SK-N-SH (cell line): Measurements from ENCODE around the gene RAD51B. TPM values are rescaled to one million over a fixed set of nuclear protein-coding genes. Genes with fewer than 3 reads are reported as not detected.

ENCODE experiments used
- CTCF ChIA-PET: fragments of 300-600, 350-600 bp; formaldehyde crosslinking; extraction: SDS; loops from one replicate; lab custom pipeline; 2021; lab: Yijun Ruan, JAX
- POLR2A ChIA-PET: fragments of 350-600 bp; sonication (Branson Sonifier 250); formaldehyde crosslinking; extraction: SDS; loops from one replicate; lab custom pipeline; 2020; ENCODE audit warnings: antibody characterized with exemption, inconsistent platforms; lab: Yijun Ruan, JAX
- DNase-seq: peaks from one replicate; pipeline ENCODE4 v3.0.0; 2012
- H2AFZ ChIP-seq: fragments of 200-600 bp; sonication (generic); 2 replicates; pipeline ENCODE4 v1.8.1; 2016; ENCODE audit warnings: antibody characterized with exemption, mild to moderate bottlenecking, low read depth
- H3F3A ChIP-seq: fragments of 200-600 bp; sonication (generic); replicated peaks from 2 replicates; pipeline ENCODE3; 2016; ENCODE audit warnings: antibody characterized with exemption, mild to moderate bottlenecking; ENCODE audit not compliant: insufficient read depth
- H3K27ac ChIP-seq, 2 experiments: fragments of 200-500 bp in 1 of 2; fragments of 200-600 bp in 1 of 2; sonication (Bioruptor generic) in 1 of 2; sonication (generic), shearing (Covaris generic) in 1 of 2; 2 replicates each; pipeline versions ENCODE4 v1.5.1 to v1.6.1; 2014 to 2016; ENCODE audit warnings: low read depth in 2 of 2, inconsistent platforms in 1 of 2, low read length in 1 of 2, mild to moderate bottlenecking in 1 of 2, mixed read lengths in 1 of 2
- H3K27me3 ChIP-seq: fragments of 200-600 bp; sonication (generic), shearing (Covaris generic); 2 replicates; pipeline ENCODE4 v1.6.1; 2016; ENCODE audit warnings: mixed run types; ENCODE audit not compliant: insufficient read depth
- H3K36me3 ChIP-seq, 2 experiments: fragments of 200-500 bp in 1 of 2; fragments of 200-600 bp in 1 of 2; sonication (Bioruptor generic) in 1 of 2; sonication (generic) in 1 of 2; replicated peaks in 1 of 2; 2 replicates each; pipeline versions ENCODE3 to v1.5.1; 2014 to 2016; ENCODE audit warnings: low read length in 1 of 2, mild to moderate bottlenecking in 1 of 2; ENCODE audit not compliant: insufficient read depth in 2 of 2, control insufficient read depth in 1 of 2
- H3K4me1 ChIP-seq, 2 experiments: fragments of 200-500 bp in 1 of 2; fragments of 200-600 bp in 1 of 2; sonication (Bioruptor generic) in 1 of 2; sonication (generic), shearing (Covaris generic) in 1 of 2; 2 replicates each; pipeline versions ENCODE4 v1.5.1 to v1.6.1; 2014 to 2016; ENCODE audit warnings: low read depth in 1 of 2, low read length in 1 of 2, mixed run types in 1 of 2; ENCODE audit not compliant: insufficient read depth in 2 of 2, control insufficient read depth in 1 of 2
- H3K4me2 ChIP-seq: fragments of 200-600 bp; sonication (generic), shearing (Covaris generic); 2 replicates; pipeline ENCODE4 v1.6.1; 2017; ENCODE audit warnings: mixed run types
- H3K4me3 ChIP-seq, 2 experiments: fragments of 200-500 bp in 1 of 2; fragments of 200-600 bp in 1 of 2; sonication (Bioruptor generic) in 1 of 2; sonication (generic), shearing (Covaris generic) in 1 of 2; 2 replicates each; pipeline versions ENCODE4 v1.5.1 to v1.8.1; 2014 to 2016; ENCODE audit warnings: low read depth in 2 of 2, inconsistent platforms in 1 of 2, low read length in 1 of 2, mild to moderate bottlenecking in 1 of 2, mixed read lengths in 1 of 2, moderate library complexity in 1 of 2
- H3K79me2 ChIP-seq: fragments of 200-600 bp; sonication (generic); 2 replicates; pipeline ENCODE4 v1.8.1; 2017; ENCODE audit warnings: mild to moderate bottlenecking; ENCODE audit not compliant: insufficient read depth
- H3K9ac ChIP-seq: fragments of 200-600 bp; sonication (generic); 2 replicates; pipeline ENCODE4 v1.6.1; 2017; ENCODE audit warnings: mixed run types
- H3K9me2 ChIP-seq: fragments of 200-600 bp; sonication (generic); 2 replicates; pipeline ENCODE4 v1.6.1; 2017; ENCODE audit warnings: mixed run types
- H3K9me3 ChIP-seq: fragments of 200-600 bp; sonication (generic); 2 replicates; pipeline ENCODE4 v1.6.1; 2017; ENCODE audit warnings: mixed run types, mild to moderate bottlenecking, moderate library complexity
- H4K20me1 ChIP-seq: fragments of 200-600 bp; sonication (generic); 2 replicates; pipeline ENCODE4 v1.6.1; 2017; ENCODE audit warnings: mild to moderate bottlenecking, mixed run types; ENCODE audit not compliant: insufficient read depth
- CTCF ChIP-seq: fragments of 200-600 bp; sonication (generic); IDR thresholded peaks from 2 replicates; pipeline ENCODE4 v1.6.1; 2017; ENCODE audit warnings: antibody characterized with exemption, mild to moderate bottlenecking, moderate library complexity
- EZH2phosphoT487 ChIP-seq: fragments of 200-600 bp; sonication (generic); IDR thresholded peaks from 2 replicates; pipeline ENCODE4 v1.6.1; 2017; ENCODE audit warnings: low read depth, mixed run types, mild to moderate bottlenecking, antibody characterized with exemption, moderate library complexity, borderline replicate concordance
- FOSL2 ChIP-seq: IDR thresholded peaks from 2 replicates; pipeline ENCODE4 v1.4.0; 2012; ENCODE audit warnings: low read depth, mild to moderate bottlenecking, moderate library complexity, borderline replicate concordance
- FOXJ3 ChIP-seq: sonication (generic); formaldehyde crosslinking; IDR thresholded peaks from 2 replicates; pipeline ENCODE4 v1.5.1; 2020; ENCODE audit warnings: mild to moderate bottlenecking, missing genetic modification reagents
- MAX ChIP-seq: IDR thresholded peaks from 2 replicates; pipeline ENCODE4 v1.4.0; 2012; ENCODE audit warnings: low read depth
- MXI1 ChIP-seq: IDR thresholded peaks from 2 replicates; pipeline ENCODE4 v1.6.1; 2012; ENCODE audit warnings: mild to moderate bottlenecking, low read depth, low read length, improper control_type of control experiment
- POLR2AphosphoS5 ChIP-seq: IDR thresholded peaks from 2 replicates; pipeline ENCODE4 v1.6.1; 2012; ENCODE audit warnings: low read depth, low read length
- RCOR1 ChIP-seq: fragments of 150-350 bp; IDR thresholded peaks from 2 replicates; pipeline ENCODE4 v1.6.1; 2017; ENCODE audit warnings: antibody characterized with exemption, low read length
- REST ChIP-seq: IDR thresholded peaks from 2 replicates; pipeline ENCODE4 v1.6.1; 2012; ENCODE audit warnings: mild to moderate bottlenecking, low read depth, low read length, moderate library complexity
- RXRA ChIP-seq: IDR thresholded peaks from 2 replicates; pipeline ENCODE4 v1.4.0; 2012; ENCODE audit warnings: low read depth, mild to moderate bottlenecking, borderline replicate concordance
- SIN3A ChIP-seq: IDR thresholded peaks from 2 replicates; pipeline ENCODE4 v1.6.1; 2012; ENCODE audit warnings: low read depth, mild to moderate bottlenecking, low read length, moderate library complexity, borderline replicate concordance
- SMC3 ChIP-seq: IDR thresholded peaks from 2 replicates; pipeline ENCODE4 v1.6.1; 2012; ENCODE audit warnings: low read depth, low read length, improper control_type of control experiment
- TAF1 ChIP-seq: IDR thresholded peaks from 2 replicates; pipeline ENCODE4 v1.6.1; 2012; ENCODE audit warnings: low read depth, mild to moderate bottlenecking, low read length, moderate library complexity, borderline replicate concordance
- TCF12 ChIP-seq: IDR thresholded peaks from 2 replicates; pipeline ENCODE4 v1.4.0; 2012
- USF1 ChIP-seq: IDR thresholded peaks from 2 replicates; pipeline ENCODE4 v1.4.0; 2012; ENCODE audit warnings: low read depth, borderline replicate concordance
- USF2 ChIP-seq: fragments of 150-350 bp; IDR thresholded peaks from 2 replicates; pipeline ENCODE4 v1.6.1; 2017; ENCODE audit warnings: antibody characterized with exemption, low read length, low read depth, borderline replicate concordance
- ZBTB33 ChIP-seq: IDR thresholded peaks from 2 replicates; pipeline ENCODE4 v1.4.0; 2012; ENCODE audit warnings: low read depth, borderline replicate concordance
- WGBS: methylation state at CpG from one replicate; pipeline ENCODE4 v1.1.6; 2017; ENCODE audit warnings: low lambda C conversion rate; 5-methylcytosine and 5-hydroxymethylcytosine counted together
- polyA plus RNA-seq, 3 experiments: library from polyadenylated mRNA; depleted of rRNA; stranded (reverse); fragments of >200 nt; gene quantifications; 2 replicates each; pipeline ENCODE4 v1.2.3, GENCODE V29; 2012

RAD51B gene
- polyA plus RNA-seq, 1 of the 3 experiments (the other 2 are of a cell fraction): 6.0 TPM

GRCh38 chr14:68421116-68421515, 601.5 kb downstream of the RAD51B start:
- no peaks in the 10 kb centered on the region for H3F3A ChIP-seq
- no peak for DNase-seq
- H3K4me1 ChIP-seq: no peaks in the 10 kb centered on the region; a peak in 2 of 4 replicates

More at GRCh38 chr14:68421116-68421515, 601.5 kb downstream of the RAD51B start:
- no peaks in the 10 kb centered on the region for H3K27me3 ChIP-seq
- H3K36me3 ChIP-seq: no peaks in the 10 kb centered on the region
- H3K4me3 ChIP-seq: no peak overlapping the region
- 98% methylated on average over 3 of the region's 3 CpGs for WGBS
- no peak overlapping the region for H2AFZ ChIP-seq
- no peaks in the 10 kb centered on the region for H3K9me2 ChIP-seq
- no peaks in the 10 kb centered on the region for H3K79me2 ChIP-seq
- H3K9me3 ChIP-seq: no peaks in the 10 kb centered on the region
- POLR2A ChIA-PET: no interaction called here
- H3K4me2 ChIP-seq: no peak overlapping the region
- H3K27ac ChIP-seq: no peak overlapping the region
- H4K20me1 ChIP-seq: no peaks in the 10 kb centered on the region
- TF ChIP-seq USF1 (no peak), REST (no peak), USF2 (no peak), ZBTB33 (no peak), RCOR1 (no peak), SMC3 (no peak), FOXJ3 (no peak), TAF1 (no peak), MAX (no peak), EZH2phosphoT487 (no peak), POLR2AphosphoS5 (no peak), MXI1 (no peak), CTCF (no peak), SIN3A (no peak), RXRA (no peak), FOSL2 (no peak), TCF12 (no peak)
- TF ChIP-seq, all 33 proteins: peak for 0
- CTCF ChIA-PET: no interaction called here
- H3K9ac ChIP-seq: no peak overlapping the region
